HG03558 (cell line): ENCODE results near the gene SLC6A11.

Experiments
- ATAC-seq: cut with Tn5 transposase; IDR thresholded peaks from one replicate; pipeline ENCODE4 v1.9.1; 2021; ENCODE audit warnings: moderate number of reproducible peaks; ENCODE audit not compliant: unreplicated experiment; ENCODE audit errors: extremely low read depth

SLC6A11 gene

DNA sequence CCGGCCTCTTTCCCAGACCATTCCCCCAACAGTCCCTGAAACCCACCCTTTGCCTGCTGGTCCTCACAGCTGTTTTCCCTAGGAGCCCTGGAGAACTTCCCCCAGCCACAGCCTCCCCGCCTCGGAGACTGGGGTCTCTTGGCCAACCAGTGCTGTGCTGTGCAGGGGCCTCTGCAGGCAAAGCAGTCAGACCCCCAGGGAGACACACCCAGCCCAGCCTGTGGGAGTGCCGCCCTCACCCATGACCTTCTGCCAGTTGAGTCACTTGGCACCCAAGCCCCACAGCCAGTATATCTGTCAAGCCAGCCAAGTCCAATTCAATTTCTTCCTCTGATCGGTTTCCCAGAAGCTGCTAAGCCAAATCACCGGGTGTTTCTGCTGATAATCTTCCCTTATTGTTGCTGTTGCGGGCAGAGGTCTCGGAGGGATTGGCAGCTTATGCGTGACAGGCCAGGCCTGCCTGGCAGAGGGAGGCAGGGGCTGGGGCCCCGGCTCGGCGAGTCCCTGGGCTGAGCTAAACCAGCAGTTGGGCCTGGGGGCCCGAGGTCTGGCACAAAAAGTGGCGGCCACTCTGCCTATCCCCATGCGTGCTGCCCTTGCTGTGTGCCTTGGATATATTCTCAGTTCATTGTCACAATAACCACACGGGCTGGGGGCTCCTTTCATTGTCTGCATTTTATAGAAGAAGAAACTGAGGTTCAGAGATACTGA is 110.9 kb downstream of the SLC6A11 start:
- no peak for ATAC-seq

DNA sequence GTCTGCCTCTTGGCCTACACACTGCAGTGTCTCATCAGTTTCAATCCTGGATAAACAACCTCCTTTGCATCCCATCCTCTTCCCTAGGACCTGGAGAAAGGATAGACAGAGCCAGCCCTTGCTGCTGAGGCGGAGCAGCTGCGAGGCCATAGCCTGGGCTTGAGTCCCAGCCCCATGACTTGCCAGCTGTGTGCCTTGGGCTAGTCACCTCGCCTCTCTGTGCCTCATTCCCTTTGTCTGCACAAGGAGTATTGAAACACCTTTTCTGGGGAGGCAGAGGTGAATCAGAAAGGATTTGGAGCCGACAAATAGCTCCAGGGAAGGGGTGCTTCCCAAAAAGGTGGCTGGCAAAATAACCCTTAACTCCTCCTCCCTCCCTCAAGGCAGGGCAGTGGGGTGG is 111.5 kb downstream of the SLC6A11 start:
- no peak for ATAC-seq

DNA sequence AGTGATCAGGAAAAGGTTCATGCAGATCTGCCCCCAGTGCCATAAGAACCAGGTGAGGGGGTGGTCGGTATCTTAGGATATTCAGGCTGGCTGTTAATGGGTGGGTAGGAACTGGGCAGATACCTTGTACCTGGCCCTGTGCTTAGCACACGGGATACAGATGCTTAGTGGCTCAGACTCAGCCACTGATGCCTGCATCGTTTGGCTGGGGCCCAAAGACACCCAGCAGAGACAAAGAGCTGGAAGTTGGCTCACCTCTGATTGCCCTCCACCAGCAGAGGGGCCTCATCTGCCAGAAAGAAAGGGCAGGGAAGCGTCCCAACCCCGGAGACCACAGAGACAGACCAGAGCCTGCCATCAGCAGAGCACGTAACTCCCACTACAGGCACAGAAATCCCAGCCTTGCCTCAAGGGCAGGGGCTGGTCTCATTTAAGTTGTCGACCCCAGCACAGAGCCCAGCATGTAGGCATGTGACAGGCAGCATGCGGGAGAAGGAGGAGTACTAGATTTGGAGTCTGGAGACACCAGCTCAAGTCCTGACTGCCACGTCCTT is 112.5 kb downstream of the SLC6A11 start:
- ATAC-seq, result no peak

DNA sequence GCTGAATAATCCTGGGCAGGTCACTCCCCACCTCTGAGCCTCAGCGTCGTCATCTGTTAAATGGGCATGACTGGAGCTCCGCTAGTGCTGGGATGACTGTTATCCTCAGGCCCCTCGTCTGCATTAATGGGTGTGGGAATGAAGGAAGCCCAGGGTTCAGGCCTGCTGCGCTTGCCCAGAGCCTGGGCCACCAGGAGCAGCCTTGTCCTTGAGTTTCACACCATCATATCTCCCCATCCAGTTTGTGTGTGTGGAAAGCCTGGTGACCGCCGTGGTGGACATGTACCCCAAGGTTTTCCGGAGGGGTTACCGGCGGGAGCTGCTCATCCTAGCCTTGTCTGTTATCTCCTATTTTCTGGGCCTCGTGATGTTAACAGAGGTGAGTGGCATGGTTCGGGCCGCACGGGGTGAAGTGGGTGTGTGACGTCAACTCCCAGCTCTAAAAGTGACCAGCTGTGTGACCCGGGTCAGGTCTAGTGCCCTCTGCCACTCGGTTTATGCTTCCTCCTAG is 113.0 kb downstream of the SLC6A11 start:
- ATAC-seq, result no peak

DNA sequence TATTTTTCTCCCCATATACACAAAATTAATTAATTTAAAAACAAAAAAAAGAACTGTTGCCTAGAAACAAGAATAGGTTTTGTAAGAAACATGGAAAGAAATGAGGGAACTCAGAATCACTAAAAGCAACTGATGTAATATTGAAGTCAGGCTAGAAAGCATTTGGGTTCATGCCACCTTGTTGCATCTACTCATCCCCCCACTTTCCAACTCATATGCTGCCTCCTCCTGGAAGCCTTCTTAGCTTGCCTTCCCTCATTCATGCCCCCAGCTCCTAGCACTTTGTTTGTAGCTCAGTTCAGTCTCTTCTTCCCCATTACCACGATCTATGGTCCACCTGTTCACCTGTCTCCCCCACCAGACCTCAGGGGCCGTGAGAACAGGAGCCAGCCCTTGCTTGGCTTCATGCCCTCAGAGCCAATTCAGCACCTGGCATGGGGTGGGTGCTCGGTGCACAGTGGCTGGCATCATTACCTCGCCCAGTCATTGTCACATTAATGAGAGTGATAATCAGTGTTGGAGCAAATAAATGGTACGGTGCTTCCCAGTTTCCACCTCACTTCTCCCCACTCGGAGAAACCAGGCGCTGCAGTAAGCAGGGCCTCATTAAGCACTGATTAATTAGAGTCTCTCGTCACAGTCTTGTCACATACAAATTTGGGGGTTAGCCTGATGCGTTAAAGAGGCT is 114.1 kb downstream of the SLC6A11 start:
- ATAC-seq, result no peak

DNA sequence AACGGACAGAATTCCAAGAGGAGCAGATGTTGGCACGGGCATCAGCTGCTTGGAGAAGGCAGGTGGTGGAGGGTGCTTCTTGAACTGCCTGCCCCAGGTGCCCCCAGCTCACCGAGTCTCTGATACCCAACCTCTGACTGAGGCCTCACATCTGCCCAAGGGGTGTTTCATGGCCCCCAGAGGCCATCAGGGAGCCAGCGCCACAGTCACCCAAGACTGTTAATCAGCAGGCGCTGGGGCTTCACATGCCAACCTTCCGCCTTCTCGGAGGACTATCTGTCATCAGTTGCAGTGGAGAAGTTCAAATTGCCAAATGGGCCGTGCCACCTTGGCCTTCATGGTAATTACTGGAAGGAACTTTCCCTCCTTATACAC is 114.6 kb downstream of the SLC6A11 start:
- no peak for ATAC-seq

DNA sequence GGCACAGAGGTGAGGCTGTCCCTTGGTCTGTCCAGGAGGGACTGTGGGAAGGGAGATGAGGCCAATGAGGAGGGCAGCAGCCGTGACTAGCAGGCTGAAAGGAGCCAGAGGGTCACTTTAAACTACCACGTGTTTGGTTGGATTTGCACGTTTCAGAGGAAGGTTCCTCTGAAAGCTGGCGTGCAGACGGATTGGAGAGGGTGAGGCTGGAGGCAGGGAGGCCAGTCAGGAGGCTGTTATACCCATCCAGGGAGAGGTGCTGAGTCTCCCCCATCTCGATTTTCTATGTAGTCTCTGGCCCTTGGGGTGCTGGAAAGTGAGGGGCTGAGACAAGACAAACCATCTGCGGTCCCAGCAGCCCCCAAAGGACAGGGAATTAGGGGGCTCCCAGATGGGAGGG is 116.6 kb downstream of the SLC6A11 start:
- ATAC-seq, result no peak

DNA sequence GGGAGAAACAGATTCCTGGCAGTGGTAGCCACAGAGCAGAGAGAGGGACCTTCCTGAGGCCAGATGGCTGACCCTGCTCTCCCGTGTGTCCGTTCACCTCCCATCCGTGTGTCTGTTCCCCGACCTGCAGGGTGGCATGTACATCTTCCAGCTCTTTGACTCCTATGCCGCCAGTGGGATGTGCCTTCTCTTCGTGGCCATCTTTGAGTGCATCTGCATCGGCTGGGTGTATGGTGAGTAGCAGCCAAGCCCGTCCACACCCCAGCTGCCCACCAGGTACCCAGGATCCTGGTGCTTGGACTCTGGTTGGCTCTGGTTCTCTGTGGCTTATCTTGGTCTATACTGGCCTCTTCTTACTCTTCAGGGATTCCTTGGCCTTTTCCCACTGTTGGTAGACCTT is 117.0 kb downstream of the SLC6A11 start:
- ATAC-seq, result no peak

DNA sequence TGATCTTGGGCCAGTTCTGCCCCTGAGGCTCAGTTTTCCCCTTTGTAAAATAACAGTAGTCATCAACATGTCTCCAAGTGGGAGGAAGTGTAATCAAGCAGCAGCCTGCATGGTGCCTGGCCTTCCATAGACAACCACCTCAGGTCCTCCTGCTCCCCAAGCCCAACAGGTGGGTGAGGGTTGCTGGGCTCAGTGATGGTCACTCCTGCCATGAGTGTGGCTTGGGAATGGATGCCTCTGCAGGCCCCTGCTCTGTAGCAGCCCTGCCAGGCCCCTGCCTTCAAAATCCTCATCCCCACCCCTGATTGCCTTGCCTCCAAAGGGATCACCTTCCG is 117.4 kb downstream of the SLC6A11 start:
- no peak for ATAC-seq

DNA sequence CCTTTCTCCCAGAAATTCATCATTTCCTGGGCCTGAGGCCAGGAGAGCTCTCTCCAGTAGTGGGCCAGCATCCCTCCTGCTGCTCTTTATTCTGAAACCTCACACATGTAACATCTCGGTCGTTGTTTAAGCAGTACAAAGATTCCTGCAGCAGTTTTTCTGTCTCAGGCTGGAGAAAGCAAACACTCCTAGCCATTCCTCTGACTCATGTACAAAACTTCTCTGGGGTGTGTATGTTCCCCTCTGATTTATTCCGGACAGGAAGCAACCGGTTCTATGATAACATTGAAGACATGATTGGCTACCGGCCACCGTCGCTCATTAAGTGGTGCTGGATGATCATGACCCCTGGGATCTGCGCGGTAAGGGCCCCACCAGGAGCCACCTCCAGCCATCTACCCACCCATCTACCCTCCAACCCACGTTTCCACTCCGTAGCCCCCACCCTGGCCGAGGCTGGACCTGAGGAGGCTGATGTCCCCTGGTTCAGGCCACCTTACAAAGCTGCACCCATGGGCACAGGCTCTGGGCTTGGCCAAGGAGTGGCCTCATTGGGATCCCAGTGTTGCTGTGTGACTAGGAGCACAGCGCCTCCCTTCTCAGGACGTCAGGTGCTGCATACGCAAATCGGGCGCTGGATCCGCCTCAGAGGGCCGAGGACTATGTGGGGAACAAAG is 117.9 kb downstream of the SLC6A11 start:
- ATAC-seq, result no peak

DNA sequence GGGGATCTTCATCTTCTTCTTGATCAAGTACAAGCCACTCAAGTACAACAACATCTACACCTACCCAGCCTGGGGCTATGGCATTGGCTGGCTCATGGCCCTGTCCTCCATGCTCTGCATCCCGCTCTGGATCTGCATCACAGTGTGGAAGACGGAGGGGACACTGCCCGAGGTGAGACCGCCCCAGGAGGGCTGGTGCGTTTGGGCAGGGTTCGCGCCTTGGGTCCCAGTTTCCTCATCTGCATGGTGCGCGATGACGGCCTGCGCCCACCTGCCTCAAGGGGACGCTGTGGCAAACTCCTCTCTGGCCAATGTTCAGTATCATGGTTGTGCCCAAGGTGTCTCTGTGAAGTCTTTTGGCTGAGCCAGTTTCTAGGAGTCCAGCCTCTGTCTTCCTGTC is 119.0 kb downstream of the SLC6A11 start:
- ATAC-seq, result no peak

DNA sequence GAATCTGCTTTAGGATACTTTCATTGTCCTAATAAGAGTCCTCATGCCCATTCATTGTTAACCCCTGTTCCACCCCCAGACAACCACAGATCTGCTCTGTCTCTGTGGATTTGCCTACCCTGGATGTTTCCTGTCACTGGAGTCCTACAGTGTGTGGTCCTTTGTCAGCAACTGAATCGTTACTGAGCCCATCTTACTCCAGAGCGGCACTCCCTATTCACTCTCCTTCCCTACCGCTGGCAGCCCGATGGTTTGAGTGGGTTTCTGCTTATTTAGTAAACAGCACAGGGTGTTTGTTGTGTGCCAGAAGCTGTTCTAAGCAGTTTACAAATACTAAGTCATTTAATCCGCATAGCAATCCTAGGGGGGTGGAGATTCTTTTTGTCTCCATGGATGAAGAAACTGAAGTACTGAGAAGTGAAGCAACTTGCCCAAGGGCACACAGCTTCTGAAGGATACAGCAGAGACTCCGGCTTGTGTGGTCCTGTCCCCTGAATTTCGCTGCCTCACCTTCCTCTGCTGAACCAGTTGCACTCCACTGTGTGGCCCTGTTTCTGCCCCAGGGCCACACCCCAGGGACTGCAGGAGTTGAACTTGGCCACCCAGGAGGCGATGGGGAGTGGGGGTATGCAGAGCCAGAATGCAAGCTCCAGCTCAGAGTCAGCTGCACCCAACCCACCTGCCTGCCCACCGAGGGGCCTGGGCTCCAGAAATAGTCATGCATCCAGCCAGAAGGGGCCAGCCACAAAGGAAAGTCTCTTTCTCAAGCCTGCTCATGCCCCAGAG is 120.0 kb downstream of the SLC6A11 start:
- no peak for ATAC-seq

DNA sequence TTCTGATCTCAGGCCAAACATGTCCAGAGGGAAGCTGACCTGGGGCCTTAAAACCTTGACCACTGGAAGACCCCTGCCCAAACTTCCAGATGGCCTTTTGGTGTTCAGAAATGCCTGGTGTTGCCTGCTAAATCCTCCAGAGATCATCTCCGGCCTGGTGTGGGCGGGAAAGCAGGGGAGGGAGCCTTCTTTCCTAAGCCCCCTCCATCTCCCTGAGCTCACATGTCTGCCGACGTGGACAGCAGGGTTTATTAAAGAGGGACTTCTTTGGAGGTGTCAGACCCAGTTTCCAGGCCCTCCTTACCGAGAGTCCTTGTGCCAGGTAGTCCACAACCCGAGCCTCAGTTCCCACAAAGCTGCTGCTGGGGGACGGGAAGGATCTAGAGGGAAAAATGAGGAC is 120.7 kb downstream of the SLC6A11 start:
- no peak for ATAC-seq

DNA sequence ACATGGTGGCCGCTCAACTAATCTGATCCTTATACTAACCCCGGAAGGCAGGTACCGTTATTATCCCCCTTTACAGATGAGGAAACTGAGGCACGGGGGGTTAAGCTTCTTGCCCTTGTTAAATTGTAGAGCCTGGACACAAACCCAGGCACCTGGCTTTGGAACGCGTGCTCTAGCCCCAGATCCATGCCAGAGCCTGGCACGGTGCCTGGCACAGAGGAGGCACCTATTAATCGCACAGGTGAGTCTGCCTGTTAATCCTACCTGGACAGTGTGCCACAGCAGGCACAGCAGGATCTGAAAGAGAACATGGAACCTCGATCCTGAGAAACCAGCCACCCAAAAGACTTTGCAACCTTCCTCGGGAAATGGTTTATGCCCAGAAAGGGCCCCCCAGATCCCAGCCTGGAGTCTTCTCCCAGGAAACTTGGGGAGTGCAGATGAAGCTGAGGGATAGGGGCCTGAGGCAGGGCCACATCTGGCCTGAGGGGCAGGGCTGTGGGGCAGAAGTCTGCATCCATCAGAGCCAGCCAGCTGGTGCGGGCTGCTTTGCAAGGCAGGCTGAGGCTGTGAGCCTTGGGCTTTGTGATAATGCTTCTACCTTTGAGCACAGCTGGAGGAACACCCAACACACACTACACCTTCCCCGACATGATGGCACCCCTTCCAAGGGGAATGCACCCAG is 121.3 kb downstream of the SLC6A11 start:
- ATAC-seq, result no peak

DNA sequence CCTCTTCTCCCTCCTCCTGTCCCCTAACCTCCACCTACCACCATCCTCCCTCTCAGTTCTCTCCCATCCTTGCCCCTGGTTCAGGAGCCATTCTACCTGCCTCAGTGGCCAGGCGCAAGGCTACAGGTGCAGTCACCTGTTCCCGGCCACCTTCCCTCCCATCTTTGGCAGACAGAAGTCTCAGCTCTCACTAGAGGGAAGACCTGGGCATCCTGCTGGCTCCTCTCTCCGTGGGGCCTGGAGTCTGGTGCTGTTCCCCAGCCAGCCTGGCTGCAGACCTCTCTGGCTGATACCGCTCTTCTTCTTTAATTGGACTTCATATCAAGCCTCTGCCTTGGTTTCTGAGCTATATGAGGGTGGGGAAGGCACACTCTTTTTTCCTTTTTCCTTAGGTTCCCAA is 123.5 kb downstream of the SLC6A11 start:
- no peak for ATAC-seq

DNA sequence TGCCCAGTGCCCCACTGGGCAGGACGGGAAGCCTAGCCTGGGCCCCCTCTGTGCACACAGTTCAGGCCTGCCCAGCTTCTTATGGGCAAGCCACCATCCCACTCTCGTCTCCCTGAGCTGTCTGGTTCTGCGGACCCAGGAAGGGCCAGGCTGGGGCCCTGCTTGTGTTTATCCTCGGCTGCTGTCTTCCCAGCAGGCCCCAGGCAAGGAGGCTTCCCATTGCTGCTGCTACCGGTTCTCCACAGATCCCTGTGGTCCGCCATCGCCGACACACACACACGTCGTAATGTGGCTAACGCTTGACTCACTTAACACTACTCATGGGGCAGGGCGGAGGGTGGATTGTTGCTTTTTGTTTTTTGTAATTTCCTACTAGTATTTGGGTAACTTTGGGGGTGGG is 124.1 kb downstream of the SLC6A11 start:
- no peak for ATAC-seq

DNA sequence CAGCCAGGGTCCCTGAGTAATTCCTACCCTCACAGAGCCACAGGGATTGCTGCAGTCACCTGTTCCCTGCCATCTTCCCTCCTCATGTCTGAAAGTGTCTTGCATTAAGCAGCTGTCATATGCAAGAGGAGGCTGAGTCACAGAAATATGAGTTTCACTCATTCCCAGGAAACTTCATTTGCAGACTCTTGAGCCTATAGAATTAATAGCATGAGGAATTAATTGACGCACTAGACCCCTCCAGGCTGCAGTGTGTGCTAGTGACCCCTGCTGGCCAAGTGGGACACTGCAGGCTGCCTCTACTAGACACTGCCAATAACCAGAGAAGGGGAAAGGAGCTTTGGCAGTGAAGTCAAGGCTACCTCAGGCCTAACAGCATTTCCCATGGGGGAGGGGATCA is 125.9 kb downstream of the SLC6A11 start:
- no peak for ATAC-seq

DNA sequence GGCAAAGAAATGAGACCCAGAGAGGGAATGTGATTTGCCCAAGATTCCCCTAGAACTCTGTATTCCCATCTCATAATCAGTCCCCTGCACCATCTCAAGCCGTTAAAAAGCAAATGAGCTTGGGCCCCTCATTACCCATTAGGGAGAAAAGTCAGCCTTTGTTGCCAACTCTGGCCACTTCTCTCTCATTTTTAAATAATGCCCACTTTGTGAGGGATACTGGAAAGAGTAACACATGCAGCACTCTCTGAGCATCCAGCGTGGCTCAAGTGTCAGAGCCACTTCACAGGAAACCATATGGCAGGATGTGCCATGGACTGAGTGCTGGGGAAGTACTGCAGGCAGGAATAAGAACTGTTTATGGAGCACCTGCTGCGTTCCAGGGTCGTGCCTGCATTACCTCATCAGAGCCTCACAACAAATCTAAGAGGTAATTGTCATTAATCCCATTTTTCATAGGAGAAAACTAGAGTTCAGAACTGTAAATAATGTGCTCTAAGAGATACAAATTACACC is 126.7 kb downstream of the SLC6A11 start:
- ATAC-seq, result no peak

DNA sequence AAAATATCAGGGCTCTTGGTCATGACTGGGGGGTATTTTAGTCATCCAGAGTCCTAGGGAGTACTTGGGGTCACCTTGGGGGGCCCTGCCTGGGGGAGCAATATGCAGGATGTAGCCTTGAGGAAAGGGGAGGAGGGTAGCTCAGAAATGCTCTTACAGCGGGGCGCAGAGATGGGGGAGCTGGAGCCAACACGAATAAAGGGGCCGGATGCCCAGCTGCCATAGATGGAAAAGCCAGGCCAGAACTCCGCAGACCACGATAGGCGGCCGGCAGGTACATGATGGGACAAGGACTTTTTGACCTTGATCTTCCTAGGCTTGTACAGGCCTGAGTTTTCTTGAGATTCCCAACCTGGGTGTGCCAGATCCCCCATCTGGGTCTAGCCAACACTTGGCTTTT is 128.8 kb downstream of the SLC6A11 start:
- no peak for ATAC-seq
